ENCODE data around the gene DGKA. TPM values are rescaled to one million over a fixed set of nuclear protein-coding genes. Genes with fewer than 3 reads are reported as not detected.

The DGKA gene
- total and polyA plus RNA-seq, 2 experiments from 2014 or later, result 16.1 to 24.6 TPM

- TF ChIP-seq ZNF462 (CRISPR knock-in tag; IDR thresholded peaks at IDR 0.05), result no peak
Measured at GRCh38 chr12:55974308-55974730, 43.4 kb downstream of the DGKA start (continued).

GRCh38 chr12:55978393-55978792 is 47.4 kb downstream of the DGKA start:
- no peak for TF ChIP-seq STAT1 (IDR thresholded peaks at IDR 0.05; ENCODE audit: unreplicated experiment)
- no peak for TF ChIP-seq EZH2 (IDR thresholded peaks at IDR 0.05; ENCODE audit: low read depth, unreplicated experiment)
- no peak for TF ChIP-seq CTCF (conservative IDR thresholded peaks at IDR 0.05; ENCODE audit: low read depth in 2 of 2)
- H3K27me3 ChIP-seq (ENCODE audit: insufficient read depth), result no peaks in the 10 kb centered on the region
- Mint-ChIP-seq H3K4me3 (no peak overlapping the region; the same call in 2 of the 3 replicates), H3K4me1 (peaks cover 5% of the 10 kb centered on the region; the same call in 2 of the 3 replicates), H3K27me3 (ENCODE audit: insufficient read depth, low read depth, poor library complexity) (no peaks in the 10 kb centered on the region), H3K36me3 (ENCODE audit: low read depth) (peaks cover 24% of the 10 kb centered on the region), H3K27ac (no peak overlapping the region), H3K9me3 (no peaks in the 10 kb centered on the region)
- no peak overlapping the region for H3K27ac ChIP-seq (ENCODE audit: low read depth)
- DNase-seq (ENCODE audit: low spot score) (no peak), ATAC-seq (no peak)
- H3K4me1 ChIP-seq (ENCODE audit: insufficient read depth), result no peaks in the 10 kb centered on the region
- peaks cover 15% of the 10 kb centered on the region for H4K20me1 ChIP-seq (replicated peaks; ENCODE audit: insufficient read depth)
- peaks cover 59% of the 10 kb centered on the region for H3K79me2 ChIP-seq (replicated peaks; ENCODE audit: insufficient read depth)
- 0 out of 2 replicates have a peak, but pooled peaks cover 6% of the 10 kb centered on the region for H3K36me3 ChIP-seq (ENCODE audit: insufficient read depth)
- no peak overlapping the region for H3K4me2 ChIP-seq
- no peaks in the 10 kb centered on the region for H3K9me2 ChIP-seq (ENCODE audit: insufficient read depth)
- H2AFZ ChIP-seq, result no peak overlapping the region
- H3K4me3 ChIP-seq, result no peak overlapping the region
- peaks cover 7% of the 10 kb centered on the region; the same call in 1 of the 2 replicates for H3F3A ChIP-seq (replicated peaks; ENCODE audit: low read depth)

Measured in GM23338 (cell line).